ENCODE measurements around the gene PCYT1B.
A peak's percentile ranks its signal among the peaks of the same experiment; 100 is the strongest.
"Not testable (repeated sequence)": the region's sequence is repeated elsewhere in the genome, so short reads cannot be mapped to it uniquely, and the experiment has no call there.

PCYT1B gene

GRCh38 chrX:24643116-24643515 lies 4.0 kb downstream of the PCYT1B start:
- DNase-seq, result no peak

- DNase-seq, result no peak
These were observed 17.4 kb downstream of the PCYT1B start for GRCh38 chrX:24629701-24630100.

GRCh38 chrX:24619647-24620046 lies 27.5 kb downstream of the PCYT1B start:
- no peak for DNase-seq

GRCh38 chrX:24610516-24610915 lies 36.6 kb downstream of the PCYT1B start:
- DNase-seq, result no peak

GRCh38 chrX:24607616-24608015 lies 39.5 kb downstream of the PCYT1B start:
- DNase-seq, result no peak

- not testable (repeated sequence) for DNase-seq
These were observed 41.2 kb downstream of the PCYT1B start for GRCh38 chrX:24605941-24606340.

- DNase-seq, result no peak
These were observed 44.0 kb downstream of the PCYT1B start for GRCh38 chrX:24603191-24603590.

- DNase-seq, result no peak
These were observed 45.3 kb downstream of the PCYT1B start for GRCh38 chrX:24601858-24602257.

- no peak for DNase-seq
These were observed 52.6 kb downstream of the PCYT1B start for GRCh38 chrX:24594501-24594900.

- DNase-seq, result no peak
These were observed 57.0 kb downstream of the PCYT1B start for GRCh38 chrX:24590111-24590510.

- no peak for DNase-seq
These were observed 70.1 kb downstream of the PCYT1B start for GRCh38 chrX:24577091-24577490.

- DNase-seq, result no peak
These were observed 71.7 kb downstream of the PCYT1B start for GRCh38 chrX:24575496-24575895.

- DNase-seq, result no peak
These were observed 72.4 kb downstream of the PCYT1B start for GRCh38 chrX:24574743-24575142.

- no peak for DNase-seq
These were observed 80.0 kb downstream of the PCYT1B start for GRCh38 chrX:24567169-24567568.

GRCh38 chrX:24566240-24566639 lies 80.9 kb downstream of the PCYT1B start:
- DNase-seq, result no peak

- DNase-seq, result no peak
These were observed 83.7 kb downstream of the PCYT1B start for GRCh38 chrX:24563291-24564010.

GRCh38 chrX:24561121-24561520 lies 86.0 kb downstream of the PCYT1B start:
- peak; percentile 15 for DNase-seq

GRCh38 chrX:24553011-24553410 lies 94.1 kb downstream of the PCYT1B start:
- DNase-seq, result no peak

GRCh38 chrX:24550166-24550565 lies 97.0 kb downstream of the PCYT1B start:
- no peak for DNase-seq

GRCh38 chrX:24547961-24548360 lies 99.2 kb downstream of the PCYT1B start:
- no peak for DNase-seq

- no peak for DNase-seq
These were observed 104.4 kb downstream of the PCYT1B start for GRCh38 chrX:24542756-24543155.

- no peak for DNase-seq
These were observed 110.6 kb downstream of the PCYT1B start for GRCh38 chrX:24536551-24536950.

GRCh38 chrX:24528605-24529004 lies 118.5 kb downstream of the PCYT1B start:
- DNase-seq, result no peak

GRCh38 chrX:24526616-24527015 lies 120.5 kb downstream of the PCYT1B start:
- no peak for DNase-seq

GRCh38 chrX:24525455-24525854 lies 121.7 kb downstream of the PCYT1B start:
- no peak for DNase-seq

Data from 8988T (cell line).